ENCODE results near the gene CNTN4.

CNTN4 gene

GRCh38 chr3:2614578-2614977 is 515.9 kb downstream of the CNTN4 start:
- DNase-seq = no peak

- DNase-seq = no peak
These were observed 516.4 kb downstream of the CNTN4 start for GRCh38 chr3:2615080-2615479.

DNA sequence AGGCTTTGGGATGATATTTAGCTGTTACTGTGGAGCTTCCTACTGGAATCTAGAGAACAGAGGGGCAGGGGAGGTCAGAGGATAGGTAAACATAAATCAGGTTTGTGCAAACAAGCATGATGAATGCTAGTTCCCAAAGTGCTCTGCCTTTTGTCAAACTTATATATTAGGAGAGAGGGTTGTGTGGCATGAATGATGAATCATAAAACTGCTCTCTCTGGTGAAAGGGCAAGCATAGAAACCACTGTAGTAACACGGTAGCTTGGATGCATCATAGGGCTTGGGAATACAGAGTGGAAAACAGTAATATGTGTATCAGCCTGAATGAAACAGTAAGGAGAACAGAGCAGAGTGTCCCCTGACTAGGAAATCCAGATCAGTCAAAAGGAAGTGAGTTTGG is 524.8 kb downstream of the CNTN4 start:
- no peak for DNase-seq

GRCh38 chr3:2628117-2628516 is 529.5 kb downstream of the CNTN4 start:
- no peak for DNase-seq

- no peak for DNase-seq
These were observed 536.8 kb downstream of the CNTN4 start for GRCh38 chr3:2635511-2635910.

GRCh38 chr3:2643606-2644005 is 544.9 kb downstream of the CNTN4 start:
- no peak for DNase-seq

DNA sequence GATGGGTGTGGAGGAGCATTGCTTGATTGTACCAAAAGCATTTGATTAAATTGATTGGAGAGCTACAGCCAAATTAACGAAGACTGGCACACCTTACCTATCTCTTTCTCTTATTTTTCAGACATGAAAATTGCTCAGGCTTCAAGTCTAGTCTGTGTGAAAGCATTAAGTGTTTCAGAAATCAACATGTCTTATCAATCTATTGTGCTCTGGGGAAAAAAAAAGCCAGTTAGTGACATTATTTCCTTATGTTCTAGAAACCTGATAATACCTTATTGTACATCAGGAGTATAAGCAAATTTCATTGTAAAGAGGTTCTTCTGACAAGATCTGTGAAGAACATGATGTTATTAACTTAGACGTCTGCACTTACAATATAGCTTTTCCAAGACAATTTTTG is 546.3 kb downstream of the CNTN4 start:
- DNase-seq = no peak

DNA sequence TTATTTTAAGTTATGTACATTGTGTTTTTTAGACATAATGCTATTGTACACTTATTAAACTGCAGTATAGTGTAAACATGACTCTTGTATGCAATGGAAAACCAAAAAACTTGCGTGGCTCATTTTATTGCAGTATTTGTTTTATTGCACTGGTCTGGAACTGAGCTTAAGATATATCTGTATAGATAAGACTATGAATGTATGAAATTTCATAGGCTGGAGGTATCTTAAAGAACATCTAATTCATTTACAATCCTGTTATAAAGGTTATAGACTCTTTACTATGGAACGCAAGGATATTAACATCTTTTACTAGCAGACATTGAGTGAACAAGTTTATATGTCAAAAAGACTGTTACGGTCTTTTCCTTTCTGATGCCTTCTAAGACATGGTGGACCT is 552.1 kb downstream of the CNTN4 start:
- DNase-seq = no peak

DNA sequence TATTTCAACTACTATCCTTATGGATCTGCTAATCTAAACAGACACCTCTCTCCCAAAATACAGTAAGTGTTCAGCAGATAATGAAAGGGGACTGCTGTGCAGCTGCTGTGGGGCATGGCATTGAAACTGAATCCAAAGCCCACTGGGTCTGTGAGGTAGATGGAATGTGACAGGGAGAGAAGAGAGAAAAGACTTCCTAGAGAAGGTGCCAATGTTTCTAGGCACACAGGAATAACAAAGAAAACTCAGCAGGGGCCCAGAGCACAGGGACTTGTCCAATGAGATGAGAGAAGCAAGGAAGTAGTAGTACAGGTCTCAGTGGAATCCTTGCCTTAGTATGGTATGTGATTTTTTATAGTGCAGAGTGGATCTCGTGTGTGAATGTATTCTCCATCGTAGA is 553.7 kb downstream of the CNTN4 start:
- no peak for DNase-seq

GRCh38 chr3:2653706-2654105 is 555.0 kb downstream of the CNTN4 start:
- no peak for DNase-seq

DNA sequence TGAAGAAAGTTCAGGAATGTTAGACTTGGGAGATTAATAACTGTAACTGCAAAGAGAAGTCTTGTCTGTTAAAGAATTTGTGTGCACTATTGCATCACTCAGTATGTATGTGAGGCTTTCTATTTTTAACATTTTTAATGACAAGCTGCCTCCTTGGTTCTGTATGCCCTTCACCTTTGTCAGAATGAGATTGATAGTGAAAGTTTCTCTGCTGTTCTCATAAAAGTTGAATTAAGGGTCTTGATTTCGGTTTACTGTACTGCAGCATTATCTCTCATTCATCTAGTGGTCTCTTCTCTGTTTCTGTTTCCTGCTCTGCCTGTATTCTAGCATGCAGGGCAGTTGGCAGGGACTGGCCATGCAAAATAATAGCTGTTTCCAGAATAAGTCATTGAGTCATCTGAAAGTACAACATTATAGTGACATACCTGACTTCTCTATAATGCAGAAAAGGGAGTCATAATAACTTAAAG is 556.6 kb downstream of the CNTN4 start:
- DNase-seq = no peak

- DNase-seq = no peak
These were observed 558.4 kb downstream of the CNTN4 start for GRCh38 chr3:2656806-2657777.

DNA sequence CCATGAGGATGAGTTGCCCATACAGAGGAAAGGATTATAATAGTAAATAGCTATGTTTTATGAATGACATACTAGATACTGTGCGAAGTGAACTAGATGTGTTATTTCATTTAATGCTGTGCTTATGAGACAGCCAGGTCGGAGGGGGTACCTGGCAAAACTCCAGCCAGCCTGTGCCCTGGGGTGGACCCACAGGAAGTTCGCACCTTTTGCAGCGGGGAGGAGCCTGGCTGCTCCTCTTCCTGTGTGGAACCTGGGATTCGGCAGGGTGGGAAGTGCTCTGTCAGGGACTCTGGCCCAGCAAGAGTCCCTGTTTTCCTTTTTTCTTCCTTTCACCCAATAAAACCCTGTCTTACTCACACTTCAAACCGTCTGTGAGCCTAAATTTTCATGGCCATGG is 559.3 kb downstream of the CNTN4 start:
- no peak for DNase-seq

DNA sequence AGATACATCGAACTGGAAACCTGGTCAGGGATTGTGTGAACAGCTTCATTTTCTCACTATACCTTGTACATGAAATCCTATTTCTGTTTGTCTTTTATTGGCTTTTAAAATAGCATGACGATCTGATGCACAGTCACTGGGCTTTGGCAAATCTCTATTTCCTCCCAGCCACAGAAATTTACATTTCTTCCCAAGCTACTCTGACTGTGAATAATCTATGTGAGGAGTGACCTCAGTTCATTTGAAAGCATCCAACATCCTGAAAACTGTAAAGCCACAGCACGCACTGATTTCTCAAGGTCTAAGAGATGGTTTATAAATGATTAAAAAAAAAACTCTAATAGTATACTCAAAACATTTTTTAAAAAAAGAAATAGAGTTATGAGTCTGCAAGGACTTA is 561.2 kb downstream of the CNTN4 start:
- no peak for DNase-seq

DNA sequence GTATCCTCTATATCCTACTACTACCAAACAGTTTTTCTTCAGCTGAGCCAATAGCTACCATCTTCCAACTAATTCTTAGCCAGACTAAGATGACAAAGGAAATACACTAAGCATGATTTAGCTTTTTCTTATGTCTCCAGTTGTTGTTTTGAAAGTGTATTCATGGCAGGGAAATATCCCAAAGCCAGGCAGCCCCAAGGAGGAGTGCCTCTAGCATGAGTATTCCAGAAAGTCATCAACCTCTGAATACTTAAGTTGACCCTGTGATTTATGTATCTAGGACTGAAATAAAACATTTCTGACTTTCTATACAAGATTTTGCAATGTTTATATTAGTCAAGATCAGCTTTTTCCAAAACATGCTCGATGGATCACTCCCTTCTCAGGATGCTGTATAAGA is 562.4 kb downstream of the CNTN4 start:
- DNase-seq = no peak

DNA sequence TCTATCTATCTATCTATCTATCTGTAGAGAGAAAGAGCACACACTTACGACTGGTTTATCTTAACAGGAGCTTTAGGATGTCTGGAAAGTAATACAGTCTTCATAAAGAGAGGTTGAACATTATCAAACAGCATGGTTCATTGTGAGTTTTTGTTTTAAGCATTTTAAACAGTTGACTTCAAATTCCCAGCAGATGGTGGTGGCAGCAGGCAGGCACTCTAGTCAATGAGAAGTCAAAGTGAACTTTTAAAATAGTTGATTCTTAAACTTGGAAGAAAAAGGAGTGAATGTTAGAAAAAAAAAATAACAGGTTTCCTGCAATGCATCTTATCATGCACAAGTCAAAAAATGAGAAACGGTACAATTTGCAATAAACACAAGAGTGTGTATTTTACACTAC is 578.8 kb downstream of the CNTN4 start:
- DNase-seq = no peak

DNA sequence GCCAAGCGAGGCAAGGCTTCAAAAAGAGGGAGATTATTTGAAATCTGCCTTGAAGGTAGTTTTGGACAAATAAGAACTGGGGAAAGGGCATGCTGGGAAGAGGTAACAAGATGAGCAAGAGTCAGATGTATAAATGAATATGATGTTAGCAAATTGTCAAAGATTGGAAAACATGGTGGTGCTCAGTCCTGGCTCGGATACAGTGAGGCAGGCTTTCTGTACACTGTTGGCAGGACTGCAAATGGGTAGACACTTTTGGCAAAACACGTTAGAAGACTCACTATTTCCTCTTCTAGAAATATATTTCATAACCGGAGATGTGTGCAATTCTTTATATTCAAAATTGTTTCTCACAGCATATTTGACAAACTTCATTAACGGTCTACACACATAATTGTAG is 581.6 kb downstream of the CNTN4 start:
- DNase-seq = no peak

GRCh38 chr3:2684046-2684445 is 585.4 kb downstream of the CNTN4 start:
- DNase-seq = no peak

GRCh38 chr3:2686816-2687502 is 588.3 kb downstream of the CNTN4 start:
- no peak for DNase-seq

DNA sequence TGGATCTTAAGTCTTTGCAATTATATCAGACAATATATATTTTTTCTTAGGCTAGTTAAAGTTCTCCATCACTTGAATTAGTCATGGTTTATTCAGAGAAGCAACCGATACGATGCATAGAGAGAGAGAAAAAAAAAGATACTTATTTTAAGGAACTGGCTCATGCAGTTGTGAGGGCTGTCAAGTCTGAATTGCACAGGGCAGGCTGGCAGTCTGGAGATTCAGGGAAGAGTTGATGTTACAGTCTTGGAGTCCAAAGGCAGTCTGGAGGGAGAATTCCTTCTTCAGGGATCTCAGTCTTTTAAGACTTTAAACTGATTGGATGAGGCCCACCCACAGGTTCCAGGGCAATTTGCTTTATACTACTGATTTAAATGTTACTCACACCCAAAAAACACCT is 598.9 kb downstream of the CNTN4 start:
- DNase-seq = no peak

DNA sequence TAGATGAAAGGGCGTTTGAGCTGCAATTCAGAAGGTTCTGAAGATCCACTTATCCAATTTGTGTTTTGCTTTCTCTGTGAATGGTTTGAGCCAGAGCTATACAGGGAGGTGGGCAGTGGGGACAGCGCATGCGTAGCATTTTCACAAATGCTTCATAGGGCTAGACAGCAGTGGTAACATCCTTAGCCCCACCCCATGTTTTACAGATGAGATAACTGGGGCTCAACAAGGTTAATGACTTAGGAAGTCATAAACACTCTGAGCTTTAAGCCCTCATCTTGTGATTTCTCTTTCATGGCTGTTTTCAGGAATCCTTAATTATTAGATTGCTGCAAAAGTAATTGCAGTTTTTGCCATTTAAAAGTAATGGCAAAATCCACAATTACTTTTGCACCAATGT is 602.8 kb downstream of the CNTN4 start:
- DNase-seq = no peak

DNA sequence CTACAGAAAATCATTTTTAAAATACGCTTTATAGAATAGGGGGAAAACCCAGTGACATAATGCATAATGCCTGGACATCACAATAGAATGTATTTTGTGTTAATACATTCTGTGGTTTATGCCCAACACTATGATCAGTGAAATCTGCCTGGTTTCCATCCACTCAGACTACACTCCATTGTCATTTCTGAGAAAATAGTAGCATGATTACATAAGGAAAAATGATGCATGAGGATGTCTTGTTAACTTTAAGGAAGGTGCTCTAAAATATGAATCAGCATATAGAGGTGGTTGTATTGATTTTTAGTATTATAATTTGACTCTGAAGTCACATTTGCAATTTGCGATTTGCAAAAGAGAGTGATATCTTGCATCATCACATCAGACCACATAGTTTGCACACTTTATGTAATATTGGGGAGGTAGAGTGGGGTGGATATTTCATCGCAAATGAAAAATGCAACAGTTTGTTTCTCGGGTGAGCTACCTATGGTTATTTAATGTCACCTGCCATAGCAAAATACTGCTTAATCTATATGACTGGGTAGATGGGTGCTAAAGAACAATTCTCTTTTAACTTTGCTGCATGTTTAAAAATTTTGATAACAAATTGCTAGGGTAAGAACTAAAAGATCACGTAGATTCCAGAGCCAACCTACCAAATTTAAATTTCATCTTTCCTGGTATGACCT is 607.6 kb downstream of the CNTN4 start:
- no peak for DNase-seq

DNA sequence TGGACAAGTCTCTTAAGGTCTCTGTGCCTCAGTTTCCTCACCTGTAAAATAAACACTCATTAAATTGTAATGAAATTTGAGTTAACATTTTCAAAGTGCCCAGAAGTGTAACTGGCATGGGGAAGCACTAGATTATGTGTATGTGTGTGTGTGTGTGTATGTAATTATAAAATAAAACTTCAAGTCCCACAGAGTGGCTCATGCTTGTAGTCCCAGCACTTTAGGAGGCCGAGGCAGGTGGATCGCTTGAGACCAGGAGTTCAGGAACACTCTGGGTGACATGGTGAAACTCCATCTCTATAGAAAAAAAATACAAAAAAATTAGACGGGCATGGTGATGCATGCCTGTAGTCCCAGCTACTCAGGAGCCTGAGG is 608.2 kb downstream of the CNTN4 start:
- no peak for DNase-seq

DNA sequence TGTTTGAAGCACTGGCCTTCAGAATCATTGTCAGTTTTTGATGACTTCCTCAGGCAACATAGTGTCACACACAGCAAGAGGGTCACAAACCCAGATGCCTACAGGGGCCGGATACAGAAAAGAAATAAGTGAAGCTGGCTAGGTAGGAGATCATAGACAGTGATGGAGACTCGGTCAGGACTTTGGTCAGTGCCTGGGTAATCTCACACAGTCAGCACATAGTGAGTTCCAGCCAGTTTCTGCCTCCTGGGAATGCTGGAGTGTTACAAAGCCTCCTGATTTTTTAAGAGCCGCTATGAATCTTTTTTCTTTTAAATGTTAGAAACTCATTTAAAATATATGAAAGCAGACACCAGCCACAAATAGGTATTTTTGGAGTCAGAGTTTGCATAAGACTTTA is 612.4 kb downstream of the CNTN4 start:
- no peak for DNase-seq
